ENCODE data around the gene LIAS.

DNA sequence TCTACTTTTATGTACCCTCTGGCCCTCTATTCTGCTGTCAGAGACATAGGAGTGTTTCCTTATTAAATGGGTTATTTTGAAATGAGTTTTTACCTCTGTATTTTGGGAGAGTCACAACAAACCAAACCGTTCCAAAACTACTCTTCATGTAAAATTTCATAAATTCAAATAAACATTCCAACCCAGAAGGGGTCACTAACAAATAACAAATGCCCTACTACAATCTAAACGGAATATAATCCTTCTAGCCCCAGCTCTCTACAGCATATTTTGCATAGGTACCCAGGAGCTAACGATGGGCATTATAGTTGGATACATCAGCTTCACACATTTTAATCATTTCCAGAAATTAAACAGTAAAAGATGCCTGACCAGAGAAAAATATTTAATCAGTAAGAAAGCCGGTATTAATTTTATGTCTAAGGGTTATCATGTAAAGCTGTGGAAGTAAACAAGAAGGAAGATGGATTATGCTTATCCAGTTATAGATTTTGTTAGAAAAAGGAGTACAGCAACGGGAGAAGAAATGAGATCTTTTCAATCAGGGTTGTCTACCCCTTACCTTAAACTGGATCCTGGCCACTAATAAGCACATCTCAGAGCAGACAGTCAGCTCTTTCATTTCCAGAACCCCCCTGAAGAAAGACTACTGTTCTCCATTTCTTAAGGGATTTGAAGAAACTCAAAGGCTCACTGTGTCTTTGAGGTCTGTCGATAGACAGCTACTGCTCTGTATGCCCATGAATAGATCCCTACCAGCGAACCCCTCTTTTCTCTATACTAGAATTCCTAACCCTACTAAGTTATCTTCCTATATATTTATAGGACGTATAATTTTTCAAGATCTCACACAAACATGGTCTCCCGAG lies 67.2 kb downstream of the LIAS start:
- TF ChIP-seq, protein P1, sequence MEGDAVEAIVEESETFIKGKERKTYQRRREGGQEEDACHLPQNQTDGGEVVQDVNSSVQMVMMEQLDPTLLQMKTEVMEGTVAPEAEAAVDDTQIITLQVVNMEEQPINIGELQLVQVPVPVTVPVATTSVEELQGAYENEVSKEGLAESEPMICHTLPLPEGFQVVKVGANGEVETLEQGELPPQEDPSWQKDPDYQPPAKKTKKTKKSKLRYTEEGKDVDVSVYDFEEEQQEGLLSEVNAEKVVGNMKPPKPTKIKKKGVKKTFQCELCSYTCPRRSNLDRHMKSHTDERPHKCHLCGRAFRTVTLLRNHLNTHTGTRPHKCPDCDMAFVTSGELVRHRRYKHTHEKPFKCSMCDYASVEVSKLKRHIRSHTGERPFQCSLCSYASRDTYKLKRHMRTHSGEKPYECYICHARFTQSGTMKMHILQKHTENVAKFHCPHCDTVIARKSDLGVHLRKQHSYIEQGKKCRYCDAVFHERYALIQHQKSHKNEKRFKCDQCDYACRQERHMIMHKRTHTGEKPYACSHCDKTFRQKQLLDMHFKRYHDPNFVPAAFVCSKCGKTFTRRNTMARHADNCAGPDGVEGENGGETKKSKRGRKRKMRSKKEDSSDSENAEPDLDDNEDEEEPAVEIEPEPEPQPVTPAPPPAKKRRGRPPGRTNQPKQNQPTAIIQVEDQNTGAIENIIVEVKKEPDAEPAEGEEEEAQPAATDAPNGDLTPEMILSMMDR (conservative IDR thresholded peaks at IDR 0.05 in 1 of 2, IDR thresholded peaks at IDR 0.05 in 1 of 2; ENCODE audit: extremely low read depth in 1 of 2, insufficient read depth in 1 of 2, low read depth in 1 of 2, low read length in 2 of 2): no peak
- TF ChIP-seq EZH2 (IDR thresholded peaks at IDR 0.05; ENCODE audit: borderline replicate concordance, low read length): no peak

Measured in mammary epithelial cell (primary cell).